Measurements from ENCODE around the gene ANXA6. TPM values are rescaled to one million over a fixed set of nuclear protein-coding genes. Genes with fewer than 3 reads are reported as not detected.

The ANXA6 gene
- total and polyA plus RNA-seq, 10 donors, result 141 to 295 (median 185) TPM

DNA sequence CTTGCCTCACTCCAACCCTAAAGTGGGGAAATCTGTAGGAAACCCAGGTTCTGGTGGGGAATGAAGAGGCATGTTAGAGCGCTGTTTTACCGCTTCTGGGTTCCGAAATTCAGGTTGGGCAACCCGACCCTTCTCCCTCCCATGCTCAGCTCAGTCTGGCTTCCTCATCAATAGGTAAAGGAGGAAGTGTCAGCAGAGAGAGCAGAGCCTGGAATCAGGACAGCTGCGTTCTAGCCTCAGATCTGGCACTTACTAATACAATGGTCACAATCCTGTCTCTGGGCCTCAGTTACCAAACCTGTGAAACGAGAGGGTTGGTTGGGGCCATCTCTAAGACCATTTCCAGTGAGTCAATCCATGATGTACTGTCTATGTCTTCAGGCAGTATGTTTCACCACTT lies 60.5 kb downstream of the ANXA6 start:
- Histone ChIP-seq H3K27ac (peak overlapping the region; percentile 48 to 92 (median 84)), H3K4me3 (no peak overlapping the region), H3K4me1 (peaks cover 70 to 99% (median 87%) of the 10 kb centered on the region in 6 donors), H3K27me3 (replicated peaks in 1 of 7) (no peaks in the 10 kb centered on the region), H3K36me3 (peaks cover 0 to 21% (median 12%) of the 10 kb centered on the region in 6 donors), H3K9me3 (no peaks in the 10 kb centered on the region)
- TF ChIP-seq POLR2AphosphoS5 (IDR thresholded peaks at IDR 0.05), result peak in 1 of 3 donors; percentile 53
- TF ChIP-seq, protein P1, sequence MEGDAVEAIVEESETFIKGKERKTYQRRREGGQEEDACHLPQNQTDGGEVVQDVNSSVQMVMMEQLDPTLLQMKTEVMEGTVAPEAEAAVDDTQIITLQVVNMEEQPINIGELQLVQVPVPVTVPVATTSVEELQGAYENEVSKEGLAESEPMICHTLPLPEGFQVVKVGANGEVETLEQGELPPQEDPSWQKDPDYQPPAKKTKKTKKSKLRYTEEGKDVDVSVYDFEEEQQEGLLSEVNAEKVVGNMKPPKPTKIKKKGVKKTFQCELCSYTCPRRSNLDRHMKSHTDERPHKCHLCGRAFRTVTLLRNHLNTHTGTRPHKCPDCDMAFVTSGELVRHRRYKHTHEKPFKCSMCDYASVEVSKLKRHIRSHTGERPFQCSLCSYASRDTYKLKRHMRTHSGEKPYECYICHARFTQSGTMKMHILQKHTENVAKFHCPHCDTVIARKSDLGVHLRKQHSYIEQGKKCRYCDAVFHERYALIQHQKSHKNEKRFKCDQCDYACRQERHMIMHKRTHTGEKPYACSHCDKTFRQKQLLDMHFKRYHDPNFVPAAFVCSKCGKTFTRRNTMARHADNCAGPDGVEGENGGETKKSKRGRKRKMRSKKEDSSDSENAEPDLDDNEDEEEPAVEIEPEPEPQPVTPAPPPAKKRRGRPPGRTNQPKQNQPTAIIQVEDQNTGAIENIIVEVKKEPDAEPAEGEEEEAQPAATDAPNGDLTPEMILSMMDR (IDR thresholded peaks at IDR 0.05 in 8 of 11, conservative IDR thresholded peaks at IDR 0.05 in 3 of 11), result no peak
- no peak for TF ChIP-seq POLR2A (IDR thresholded peaks at IDR 0.05)
- intact Hi-C loops (cut with DNase I; ENCODE audit: low total_unique reads), result no loop called here
- no peak for DNase-seq
- 43 to 83% (median 62%) methylated on average over 6 of the region's 6 CpGs for WGBS, 5 donors

DNA sequence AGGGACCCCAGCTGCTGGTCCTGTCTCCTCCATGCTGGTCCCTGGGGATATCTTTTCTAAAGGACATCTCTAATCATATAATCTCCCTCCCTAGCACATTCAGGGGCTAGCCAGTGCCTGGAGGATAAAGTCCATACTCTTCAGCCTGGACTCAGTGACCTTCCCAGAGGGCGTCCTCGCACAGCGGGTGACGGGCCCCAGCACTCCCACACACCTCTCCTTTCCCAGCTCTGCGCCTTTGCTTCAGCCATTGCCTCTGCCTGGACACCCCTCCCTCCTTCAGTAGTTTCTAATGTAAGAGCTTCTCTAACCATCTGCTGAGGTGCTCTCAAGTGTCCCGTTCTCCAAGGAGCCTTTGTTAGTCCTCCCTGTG lies 61.6 kb downstream of the ANXA6 start:
- WGBS, 5 donors, result 44 to 70% (median 65%) methylated on average over 6 of the region's 6 CpGs
- peak overlapping the region; percentile 54 to 92 (median 84) for H3K27ac ChIP-seq
- H3K4me1 ChIP-seq, result peaks cover 70 to 97% (median 89%) of the 10 kb centered on the region in 6 donors
- intact Hi-C loops (cut with DNase I; ENCODE audit: low total_unique reads), result no loop called here
- no peak overlapping the region for H3K4me3 ChIP-seq
- H3K9me3 ChIP-seq, result no peaks in the 10 kb centered on the region
- no peak for TF ChIP-seq POLR2A (IDR thresholded peaks at IDR 0.05)
- peak; percentile 12 to 63 (median 52) for TF ChIP-seq POLR2AphosphoS5 (IDR thresholded peaks at IDR 0.05)
- TF ChIP-seq, protein P1 (IDR thresholded peaks at IDR 0.05 in 8 of 11, conservative IDR thresholded peaks at IDR 0.05 in 3 of 11), result no peak
- H3K36me3 ChIP-seq, result peaks cover 0 to 10% (median 4%) of the 10 kb centered on the region in 6 donors
- no peak for DNase-seq
- no peaks in the 10 kb centered on the region for H3K27me3 ChIP-seq (replicated peaks in 1 of 7)

DNA sequence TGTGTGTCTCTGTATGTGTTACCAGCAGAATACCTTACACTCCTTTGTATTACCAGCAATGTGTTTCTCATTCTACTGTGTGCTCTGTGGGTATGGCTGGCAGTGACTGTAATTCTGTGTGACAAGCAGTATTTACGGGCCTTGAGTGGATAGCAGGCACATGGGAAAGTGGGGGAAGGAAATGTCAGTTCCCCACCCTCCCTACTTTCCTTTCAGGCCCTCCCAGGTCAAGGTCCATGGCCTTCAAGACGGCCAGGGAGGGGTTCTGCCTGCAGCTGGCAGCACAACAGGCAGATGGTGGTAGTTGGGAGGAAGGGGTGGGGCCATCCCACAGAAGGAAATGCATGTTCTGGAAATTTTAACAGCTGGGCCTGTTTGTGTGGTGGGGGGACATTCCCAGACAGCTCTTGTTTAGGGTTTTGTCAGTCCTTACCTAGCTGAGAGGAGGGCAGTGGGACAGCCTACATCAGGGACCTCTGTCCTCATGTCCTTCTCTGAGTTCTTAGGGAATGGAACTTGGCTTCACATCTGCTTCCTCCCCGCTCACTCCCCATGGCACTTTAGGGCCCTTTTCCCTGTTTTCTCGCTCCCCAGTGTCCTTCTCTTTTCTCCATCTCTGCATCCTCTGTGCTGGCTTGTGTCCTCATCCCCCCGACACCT lies 62.1 kb downstream of the ANXA6 start:
- peaks cover 69 to 92% (median 84%) of the 10 kb centered on the region in 6 donors for H3K4me1 ChIP-seq
- no peak overlapping the region for H3K4me3 ChIP-seq
- peak in 2 of 3 donors; percentile 88 to 89 for TF ChIP-seq POLR2AphosphoS5 (IDR thresholded peaks at IDR 0.05)
- TF ChIP-seq, protein P1 (IDR thresholded peaks at IDR 0.05 in 8 of 11, conservative IDR thresholded peaks at IDR 0.05 in 3 of 11), result no peak
- H3K9me3 ChIP-seq, result no peaks in the 10 kb centered on the region
- H3K27ac ChIP-seq, result peak overlapping the region; percentile 54 to 92 (median 84)
- DNase-seq, result no peak
- WGBS, 5 donors, result 38 to 53% (median 45%) methylated on average over 5 of the region's 5 CpGs
- no peaks in the 10 kb centered on the region for H3K27me3 ChIP-seq (replicated peaks in 1 of 7)
- intact Hi-C loops (cut with DNase I; ENCODE audit: low total_unique reads), result no loop called here
- H3K36me3 ChIP-seq, result peaks cover 0 to 5% (median 2%) of the 10 kb centered on the region in 6 donors

DNA sequence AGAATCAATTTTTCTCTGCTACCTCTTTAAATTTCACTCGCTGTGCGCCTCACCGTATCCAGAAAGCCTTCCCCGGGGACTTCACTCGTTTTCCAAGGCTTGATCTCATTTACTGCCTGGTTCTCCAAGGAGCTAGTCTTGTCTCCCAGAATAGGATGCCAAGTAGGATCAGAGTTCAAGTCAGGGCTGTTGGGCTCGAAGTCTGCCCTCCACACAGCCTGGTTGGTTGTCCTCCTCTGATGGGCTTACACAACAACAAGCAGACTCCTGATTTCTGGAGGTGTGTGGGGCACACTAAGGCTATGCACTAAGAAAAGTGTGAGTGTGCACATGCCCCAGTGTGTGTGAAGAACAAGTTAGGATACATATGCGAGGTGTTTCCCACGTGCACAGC lies 62.7 kb downstream of the ANXA6 start:
- Histone ChIP-seq H3K27me3 (replicated peaks in 1 of 7) (no peaks in the 10 kb centered on the region), H3K9me3 (no peaks in the 10 kb centered on the region), H3K36me3 (no peaks in the 10 kb centered on the region), H3K4me3 (no peak overlapping the region), H3K27ac (peak overlapping the region; percentile 64 to 92 (median 84)), H3K4me1 (peaks cover 63 to 88% (median 79%) of the 10 kb centered on the region in 6 donors)
- peak; percentile 15 for DNase-seq
- TF ChIP-seq, protein P1 (IDR thresholded peaks at IDR 0.05 in 8 of 11, conservative IDR thresholded peaks at IDR 0.05 in 3 of 11), result no peak
- TF ChIP-seq POLR2A (IDR thresholded peaks at IDR 0.05) (no peak), POLR2AphosphoS5 (IDR thresholded peaks at IDR 0.05) (no peak)
- WGBS, 5 donors, result 52 to 63% (median 59%) methylated on average over 8 of the region's 8 CpGs
- intact Hi-C loops (cut with DNase I; ENCODE audit: low total_unique reads), result no loop called here
